GM12891 (cell line): ENCODE data around the gene RAET1L.
"Not testable (repeated sequence)": the region's sequence is repeated elsewhere in the genome, so short reads cannot be mapped to it uniquely, and the experiment has no call there.

ENCODE experiments used
- POLR2A ChIP-seq: IDR thresholded peaks from 2 replicates; pipeline ENCODE4 v1.6.1; 2011; ENCODE audit warnings: low read depth, low read length, control low read depth
- POLR2AphosphoS5 ChIP-seq: IDR thresholded peaks from 2 replicates; pipeline ENCODE4 v1.6.1; 2011; ENCODE audit warnings: low read depth, low read length, control low read depth
- POU2F2 ChIP-seq: IDR thresholded peaks from 2 replicates; pipeline ENCODE4 v1.6.1; 2011; ENCODE audit warnings: low read depth, mild to moderate bottlenecking, control low read depth, low read length, moderate library complexity
- SPI1 ChIP-seq: IDR thresholded peaks from 2 replicates; pipeline ENCODE4 v1.6.1; 2011; ENCODE audit warnings: low read depth, low read length, control low read depth
- TAF1 ChIP-seq: IDR thresholded peaks from 2 replicates; pipeline ENCODE4 v1.6.1; 2011; ENCODE audit warnings: low read depth, low read length, control low read depth

DNA sequence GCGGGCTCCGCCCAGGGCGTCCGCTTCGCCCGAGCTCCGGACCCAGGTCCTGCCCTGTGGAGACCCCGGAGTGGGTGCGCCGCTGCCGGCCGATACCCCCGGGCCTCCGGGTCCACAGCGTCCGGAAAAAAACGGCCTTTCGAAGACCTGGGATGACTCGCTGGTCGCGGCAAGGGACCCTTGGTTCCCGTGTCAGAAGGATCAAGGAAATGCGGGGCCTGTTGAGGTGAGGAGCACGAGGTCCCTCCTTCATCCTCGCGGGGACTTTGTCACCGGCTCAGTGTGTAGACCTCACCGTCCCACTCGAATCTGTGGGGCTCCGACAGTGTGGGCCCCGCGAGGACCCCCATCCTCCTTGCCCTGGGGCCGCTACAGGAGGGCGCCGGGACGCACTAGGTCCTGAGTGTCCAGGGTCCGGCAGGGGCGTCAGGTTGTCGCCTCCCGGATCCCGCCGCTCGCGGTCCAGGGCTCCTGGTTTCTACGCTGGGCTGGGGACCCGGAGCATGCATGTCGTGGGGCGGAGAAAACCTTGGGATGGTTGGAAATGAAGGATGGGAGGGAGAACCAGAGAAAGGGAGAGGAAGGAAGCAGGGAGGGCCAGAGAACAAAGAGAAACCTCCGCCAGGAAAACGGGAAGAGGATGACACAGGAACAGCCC, 10.6 kb downstream of the RAET1L start:
- not testable (repeated sequence) for TF ChIP-seq POLR2A, POLR2AphosphoS5, TAF1, SPI1, POU2F2
